H9 (cell line): Measurements from ENCODE around the gene SDHB. TPM values are rescaled to one million over a fixed set of nuclear protein-coding genes. Genes with fewer than 3 reads are reported as not detected.

Experiments
- DNase-seq: peaks from one replicate; pipeline ENCODE4 v3.0.0-alpha.2; 2017
- H2AFZ ChIP-seq: one replicate; pipeline ENCODE4 v1.6.1; 2013; ENCODE audit warnings: mild to moderate bottlenecking, low read length, control low read depth, moderate library complexity
- H2AK5ac ChIP-seq: 2 replicates; pipeline ENCODE4 v1.6.1; 2013; ENCODE audit warnings: low read length, control low read depth, mixed read lengths; ENCODE audit not compliant: insufficient read length
- H2BK120ac ChIP-seq: one replicate; pipeline ENCODE4 v1.6.1; 2013; ENCODE audit warnings: low read depth, mild to moderate bottlenecking, low read length, control low read depth, inconsistent platforms; ENCODE audit not compliant: poor library complexity, severe bottlenecking
- H2BK12ac ChIP-seq: 2 replicates; pipeline ENCODE4 v1.6.1; 2013; ENCODE audit warnings: low read length, control low read depth, mixed read lengths, low read depth; ENCODE audit not compliant: insufficient read length
- H2BK15ac ChIP-seq: 2 replicates; pipeline ENCODE4 v1.6.1; 2013; ENCODE audit warnings: low read depth, low read length, control low read depth
- H2BK20ac ChIP-seq: one replicate; pipeline ENCODE4 v1.6.1; 2013; ENCODE audit warnings: low read depth, mild to moderate bottlenecking, low read length, control low read depth, inconsistent platforms; ENCODE audit not compliant: poor library complexity, severe bottlenecking
- H2BK5ac ChIP-seq: 2 replicates; pipeline ENCODE4 v1.6.1; 2013; ENCODE audit warnings: low read length, control low read depth, mixed read lengths; ENCODE audit not compliant: insufficient read length
- H3K14ac ChIP-seq: 2 replicates; pipeline ENCODE4 v1.6.1; 2013; ENCODE audit warnings: low read length, control low read depth; ENCODE audit not compliant: insufficient read depth
- H3K18ac ChIP-seq: 2 replicates; pipeline ENCODE4 v1.6.1; 2013; ENCODE audit warnings: low read depth, mild to moderate bottlenecking, mixed read lengths, low read length, control low read depth; ENCODE audit not compliant: insufficient read length
- H3K23ac ChIP-seq: 2 replicates; pipeline ENCODE4 v1.6.1; 2013; ENCODE audit warnings: low read length, control low read depth, mixed read lengths, low read depth; ENCODE audit not compliant: insufficient read length
- H3K23me2 ChIP-seq: 2 replicates; pipeline ENCODE4 v1.6.1; 2013; ENCODE audit warnings: low read depth, mild to moderate bottlenecking, mixed read lengths, low read length, control low read depth; ENCODE audit not compliant: insufficient read length, poor library complexity, severe bottlenecking
- H3K27ac ChIP-seq: 2 replicates; pipeline ENCODE4 v1.5.1; 2013; ENCODE audit warnings: low read length, control low read depth, mixed read lengths, low read depth; ENCODE audit not compliant: insufficient read length
- H3K27me3 ChIP-seq: 2 replicates; pipeline ENCODE4 v1.6.1; 2013; ENCODE audit warnings: low read length, control low read depth, inconsistent platforms; ENCODE audit not compliant: insufficient read depth
- H3K4ac ChIP-seq: 2 replicates; pipeline ENCODE4 v1.6.1; 2013; ENCODE audit warnings: low read depth, mild to moderate bottlenecking, control low read depth, inconsistent platforms, low read length, moderate library complexity
- H3K4me1 ChIP-seq: 2 replicates; pipeline ENCODE4 v1.6.1; 2013; ENCODE audit warnings: low read length, control low read depth, inconsistent platforms; ENCODE audit not compliant: insufficient read depth
- H3K4me2 ChIP-seq: 2 replicates; pipeline ENCODE4 v1.6.1; 2013; ENCODE audit warnings: low read length, control low read depth, mixed read lengths; ENCODE audit not compliant: insufficient read length, insufficient read depth
- H3K56ac ChIP-seq: 2 replicates; pipeline ENCODE4 v1.6.1; 2013; ENCODE audit warnings: low read depth, mild to moderate bottlenecking, mixed read lengths, low read length, control low read depth; ENCODE audit not compliant: insufficient read length
- H3K79me1 ChIP-seq: 2 replicates; pipeline ENCODE4 v1.6.1; 2013; ENCODE audit warnings: low read depth, mild to moderate bottlenecking, moderate library complexity, low read length, control low read depth, inconsistent platforms; ENCODE audit not compliant: insufficient read depth, poor library complexity, severe bottlenecking
- H3K79me2 ChIP-seq: 2 replicates; pipeline ENCODE4 v1.6.1; 2013; ENCODE audit warnings: low read length, control low read depth, inconsistent platforms; ENCODE audit not compliant: insufficient read depth
- H3K9ac ChIP-seq: 2 replicates; pipeline ENCODE4 v1.6.1; 2013; ENCODE audit warnings: low read length, control low read depth, mixed read lengths; ENCODE audit not compliant: insufficient read length; ENCODE audit errors: extremely low read depth
- H3K9me3 ChIP-seq: one replicate; pipeline ENCODE4 v1.6.1; 2013; ENCODE audit warnings: low read depth, low read length, inconsistent platforms; ENCODE audit not compliant: control insufficient read depth
- H3T11ph ChIP-seq: one replicate; pipeline ENCODE4 v1.6.1; 2013; ENCODE audit warnings: mild to moderate bottlenecking, low read length, control low read depth, inconsistent platforms
- H4K20me1 ChIP-seq: one replicate; pipeline ENCODE4 v1.6.1; 2013; ENCODE audit not compliant: control insufficient read depth, insufficient read length, insufficient read depth
- H4K5ac ChIP-seq: 2 replicates; pipeline ENCODE4 v1.6.1; 2013; ENCODE audit warnings: low read depth, mild to moderate bottlenecking, mixed read lengths, low read length, control low read depth; ENCODE audit not compliant: insufficient read length
- H4K8ac ChIP-seq: replicated peaks from 2 replicates; pipeline ENCODE4 v1.6.1; 2013; ENCODE audit warnings: low read length, control low read depth, mixed read lengths, low read depth; ENCODE audit not compliant: insufficient read length
- H4K91ac ChIP-seq: 2 replicates; pipeline ENCODE4 v1.6.1; 2013; ENCODE audit warnings: low read depth, mild to moderate bottlenecking, moderate library complexity, mixed read lengths, low read length, control low read depth; ENCODE audit not compliant: insufficient read length
- H3K27ac Mint-ChIP-seq, 3 experiments: 2 replicates in 2 of 3; 3 replicates in 1 of 3; pipeline ENCODE4 v1.8.0; 2020 to 2021; ENCODE audit warnings: mixed read lengths in 3 of 3, mild to moderate bottlenecking in 1 of 3, moderate library complexity in 1 of 3
- H3K27me3 Mint-ChIP-seq: 2 replicates; pipeline ENCODE4 v1.8.0; 2021; ENCODE audit warnings: low read depth, mild to moderate bottlenecking, moderate library complexity, mixed read lengths
- H3K36me3 Mint-ChIP-seq, 3 experiments: 2 replicates in 2 of 3; 3 replicates in 1 of 3; pipeline ENCODE4 v1.8.0; 2020 to 2021; ENCODE audit warnings: low read depth in 3 of 3, mixed read lengths in 3 of 3; ENCODE audit not compliant: insufficient read depth in 1 of 3
- H3K4me1 Mint-ChIP-seq, 2 experiments: 2 replicates each; pipeline ENCODE4 v1.8.0; 2020; ENCODE audit warnings: mixed read lengths in 2 of 2
- H3K4me3 Mint-ChIP-seq, 2 experiments: 2 replicates in 1 of 2; 3 replicates in 1 of 2; pipeline ENCODE4 v1.8.0; 2020 to 2021; ENCODE audit warnings: mild to moderate bottlenecking in 2 of 2, mixed read lengths in 2 of 2, moderate library complexity in 1 of 2
- H3K9me3 Mint-ChIP-seq, 2 experiments: 2 replicates in 1 of 2; 3 replicates in 1 of 2; pipeline ENCODE4 v1.8.0; 2020; ENCODE audit warnings: mild to moderate bottlenecking in 2 of 2, mixed read lengths in 2 of 2, moderate library complexity in 1 of 2
- CTCF ChIP-seq: fragments of 200-600 bp; sonication (generic); conservative IDR thresholded peaks from 3 replicates; pipeline ENCODE4 v1.8.0; 2021; ENCODE audit warnings: antibody characterized with exemption, mild to moderate bottlenecking
- WGBS: extraction: QIAGEN DNeasy Blood & Tissue Kit; methylation state at CpG from one replicate; pipeline ENCODE4 v1.1.7; 2013; ENCODE audit warnings: missing lambda C conversion rate, low lambda C conversion rate, mixed read lengths; ENCODE audit not compliant: insufficient read length; ENCODE audit errors: extremely low coverage; 5-methylcytosine and 5-hydroxymethylcytosine counted together
- total RNA-seq: library from RNA; stranded (reverse); gene quantifications from 2 replicates; pipeline ENCODE4 v1.2.1, GENCODE V29; 2021

Gene SDHB
- total RNA-seq, 1 experiment from 2014 or later, result 77.5 TPM

GRCh38 chr1:17001760-17002523 lies 51.9 kb downstream of the SDHB start:
- Histone ChIP-seq H2AFZ (no peak overlapping the region), H3K9ac (no peak overlapping the region), H3K4me1 (no peaks in the 10 kb centered on the region), H2BK120ac (no peak overlapping the region), H4K5ac (no peak overlapping the region), H4K20me1 (no peaks in the 10 kb centered on the region), H3K4me2 (no peak overlapping the region), H2BK20ac (no peak overlapping the region), H2AK5ac (no peak overlapping the region), H3K23me2 (no peaks in the 10 kb centered on the region), H3T11ph (no peak overlapping the region), H3K27me3 (no peaks in the 10 kb centered on the region), H3K4ac (no peak overlapping the region), H2BK15ac (no peak overlapping the region), H3K14ac (no peak overlapping the region), H3K23ac (no peak overlapping the region), H3K79me2 (no peaks in the 10 kb centered on the region), H2BK12ac (no peak overlapping the region), H3K27ac (no peak overlapping the region), H3K9me3 (no peaks in the 10 kb centered on the region), H4K91ac (no peak overlapping the region), H3K79me1 (no peaks in the 10 kb centered on the region), H3K56ac (no peak overlapping the region), H2BK5ac (no peak overlapping the region), H4K8ac (no peak overlapping the region), H3K18ac (no peak overlapping the region)
- TF ChIP-seq CTCF, result no peak
- H3K27me3 Mint-ChIP-seq, result no peaks in the 10 kb centered on the region
- H3K4me1 Mint-ChIP-seq, result peaks cover under 1 to 6% of the 10 kb centered on the region in 2 experiments
- no peaks in the 10 kb centered on the region for H3K9me3 Mint-ChIP-seq
- WGBS, result no CpG with 5 or more reads among the region's 19 CpGs
- peaks cover 12 to 56% (median 43%) of the 10 kb centered on the region in 3 experiments for H3K36me3 Mint-ChIP-seq
- H3K4me3 Mint-ChIP-seq, result no peak overlapping the region
- DNase-seq, result no peak
- H3K27ac Mint-ChIP-seq, result no peak overlapping the region; a peak in 1 of 7 replicates
